BJ (cell line): Measurements from ENCODE around the gene EGLN3. TPM values are rescaled to one million over a fixed set of nuclear protein-coding genes. Genes with fewer than 3 reads are reported as not detected.
"Not testable (repeated sequence)": the region's sequence is repeated elsewhere in the genome, so short reads cannot be mapped to it uniquely, and the experiment has no call there.

ENCODE experiments used
- CTCF ChIA-PET: fragments of 350-600 bp; formaldehyde crosslinking; extraction: SDS; loops from one replicate; lab custom pipeline; 2021; ENCODE audit warnings: antibody characterized with exemption, inconsistent platforms; lab: Yijun Ruan, JAX
- POLR2A ChIA-PET: fragments of 300-600 bp; sonication (Branson Sonifier 250); formaldehyde crosslinking; extraction: SDS; loops from one replicate; lab custom pipeline; 2021; ENCODE audit warnings: antibody characterized with exemption; lab: Charles Lee
- DNase-seq: peaks from one replicate; pipeline ENCODE4 v3.0.0-alpha.2; 2011; ENCODE audit warnings: low read depth
- H3K27me3 ChIP-seq: 2 replicates; pipeline ENCODE4 v1.6.0; 2011; ENCODE audit warnings: low read length; ENCODE audit not compliant: control insufficient read depth, insufficient read depth
- H3K36me3 ChIP-seq: 2 replicates; pipeline ENCODE4 v1.5.1; 2011; ENCODE audit warnings: low read length; ENCODE audit not compliant: control insufficient read depth, insufficient read depth
- H3K4me3 ChIP-seq: 2 replicates; pipeline ENCODE4 v1.5.1; 2011; ENCODE audit warnings: low read depth, mild to moderate bottlenecking, control low read depth, low read length
- CTCF ChIP-seq: IDR thresholded peaks from 2 replicates; pipeline ENCODE4 v1.5.1; 2011; ENCODE audit warnings: low read depth, mild to moderate bottlenecking, control low read depth, inconsistent platforms, low read length, moderate library complexity; ENCODE audit not compliant: insufficient read depth
- polyA plus RNA-seq: library from polyadenylated mRNA; depleted of rRNA; stranded (reverse); fragments of >200 nt; gene quantifications from 2 replicates; pipeline ENCODE4 v1.2.3, GENCODE V29; 2011

Gene EGLN3
- polyA plus RNA-seq, 1 experiment = 0.15 TPM

DNA sequence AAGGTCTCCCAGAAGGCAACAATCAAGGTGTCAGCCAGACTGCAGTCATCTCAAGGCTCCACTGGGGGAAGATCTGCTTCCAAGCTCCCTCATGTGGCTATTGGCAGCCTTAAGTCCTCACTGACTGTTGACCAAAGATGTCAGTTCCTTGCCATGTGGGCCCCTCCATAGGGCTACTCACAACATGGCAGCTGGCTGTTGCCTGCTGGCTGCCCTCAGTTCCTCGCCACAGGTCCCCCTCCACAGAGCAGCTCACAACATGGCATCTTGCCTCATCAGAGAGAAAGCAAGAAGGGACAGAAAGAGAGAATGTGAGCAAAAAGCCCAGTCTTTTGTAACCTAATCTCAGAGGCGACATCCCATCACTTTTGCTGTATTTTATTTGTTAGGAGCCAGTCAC, 34.4 kb upstream of the EGLN3 start:
- H3K36me3 ChIP-seq = no peaks in the 10 kb centered on the region
- no peak overlapping the region for H3K4me3 ChIP-seq
- POLR2A ChIA-PET = no interaction called here
- H3K27me3 ChIP-seq = no peaks in the 10 kb centered on the region
- DNase-seq = no peak
- no peak for TF ChIP-seq CTCF
- CTCF ChIA-PET = interaction anchor here (0.8 to 1.1 kb wide), 2 partner anchors 47 to 113 kb away, joined by 3 read pairs; no protein-coding TSS in a partner anchor

GRCh38 chr14:33979613-33980276, 28.9 kb upstream of the EGLN3 start:
- no peak for TF ChIP-seq CTCF
- ChIA-PET POLR2A (no interaction called here), CTCF (interaction anchor here (0.6 kb wide), 1 partner anchor 376 kb away, joined by 3 read pairs; no protein-coding TSS in a partner anchor)
- H3K4me3 ChIP-seq = no peak overlapping the region
- no peak for DNase-seq
- no peaks in the 10 kb centered on the region for H3K36me3 ChIP-seq
- no peaks in the 10 kb centered on the region for H3K27me3 ChIP-seq

- no peak overlapping the region for H3K4me3 ChIP-seq
- DNase-seq = no peak
- no peak for TF ChIP-seq CTCF
- POLR2A ChIA-PET = no interaction called here
- H3K27me3 ChIP-seq = no peaks in the 10 kb centered on the region
- no peaks in the 10 kb centered on the region for H3K36me3 ChIP-seq
- CTCF ChIA-PET = interaction anchor here (0.6 kb wide), 1 partner anchor 375 kb away, joined by 3 read pairs; no protein-coding TSS in a partner anchor
Observed at GRCh38 chr14:33978892-33979612, 28.2 kb upstream of the EGLN3 start.

DNA sequence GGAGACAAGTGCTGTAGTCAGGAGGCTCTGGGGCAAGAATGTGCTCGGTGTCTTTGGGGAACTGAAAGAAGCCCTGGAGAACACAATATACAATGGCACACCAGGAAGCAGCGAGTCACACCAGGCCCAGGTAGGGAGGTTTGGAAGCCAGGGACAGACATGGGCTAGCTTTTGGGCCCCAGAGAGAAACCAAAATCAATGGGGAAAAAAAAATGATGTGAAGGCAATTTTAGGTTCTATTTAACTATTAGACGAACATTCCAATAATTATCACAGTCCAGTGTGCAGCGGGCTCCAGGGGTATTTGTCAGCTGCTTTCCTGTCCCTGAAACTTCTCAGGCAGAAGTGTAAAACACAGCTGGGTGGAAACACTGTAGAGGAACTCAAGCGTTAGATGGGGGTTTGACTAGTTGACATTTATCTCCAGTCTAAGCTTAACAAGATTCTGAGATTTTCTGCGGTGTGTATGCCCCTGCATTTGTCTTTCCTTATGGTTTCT, 21.8 kb upstream of the EGLN3 start:
- ChIA-PET CTCF (interaction anchor here (0.7 kb wide), 1 partner anchor 10 kb away, joined by 3 read pairs; no protein-coding TSS in a partner anchor), POLR2A (no interaction called here)
- H3K27me3 ChIP-seq = peaks cover 2% of the 10 kb centered on the region; the same call in 1 of the 2 replicates
- no peaks in the 10 kb centered on the region for H3K36me3 ChIP-seq
- TF ChIP-seq CTCF = no peak
- no peak overlapping the region for H3K4me3 ChIP-seq
- no peak for DNase-seq

DNA sequence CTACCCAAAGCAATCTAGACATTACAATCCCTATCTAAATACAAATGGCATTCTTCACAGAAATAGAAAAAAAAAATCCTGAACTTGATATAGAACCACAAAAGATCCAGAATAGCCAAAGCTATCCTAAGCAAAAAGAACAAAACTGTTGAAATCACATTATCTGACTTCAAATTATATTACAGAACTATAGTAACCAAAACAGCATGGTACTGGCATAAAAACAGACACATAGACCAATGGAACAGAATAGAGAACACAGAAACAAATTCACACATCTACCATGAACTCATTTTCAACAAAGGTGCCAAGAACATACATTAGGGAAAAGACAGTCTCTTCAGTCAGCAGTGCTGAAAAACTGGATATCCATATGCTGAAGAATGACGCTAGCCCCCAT, 19.0 kb upstream of the EGLN3 start:
- H3K36me3 ChIP-seq, H3K27me3 ChIP-seq, H3K4me3 ChIP-seq, POLR2A ChIA-PET, DNase-seq, CTCF ChIA-PET: not testable (repeated sequence)
